Loucy (cell line): ENCODE data around the gene RNF38.
"Not testable (repeated sequence)": the region's sequence is repeated elsewhere in the genome, so short reads cannot be mapped to it uniquely, and the experiment has no call there.

Experiments
- H2AFZ ChIP-seq: fragments of 200-600 bp; sonication (generic); 2 replicates; pipeline ENCODE4 v1.6.0; 2016; ENCODE audit warnings: antibody characterized with exemption, mild to moderate bottlenecking, low read length, moderate library complexity
- H3F3A ChIP-seq: fragments of 200-600 bp; 2 replicates; pipeline ENCODE4 v1.6.0; 2016; ENCODE audit warnings: antibody characterized with exemption, low read depth, mild to moderate bottlenecking
- H3K27me3 ChIP-seq: fragments of 200-600 bp; sonication (generic); 2 replicates; pipeline ENCODE4 v1.6.1; 2014; ENCODE audit warnings: low read length, mild to moderate bottlenecking; ENCODE audit not compliant: insufficient read depth, poor library complexity, severe bottlenecking
- H3K36me3 ChIP-seq: fragments of 200-600 bp; sonication (generic); 2 replicates; pipeline ENCODE4 v1.6.1; 2016; ENCODE audit warnings: low read length; ENCODE audit not compliant: insufficient read depth
- H3K4me1 ChIP-seq: fragments of 200-600 bp; sonication (generic); 2 replicates; pipeline ENCODE4 v1.5.1; 2014; ENCODE audit warnings: low read length, mild to moderate bottlenecking; ENCODE audit not compliant: insufficient read depth, poor library complexity, severe bottlenecking
- H3K4me2 ChIP-seq: fragments of 200-600 bp; sonication (generic); 2 replicates; pipeline ENCODE4 v1.6.0; 2014; ENCODE audit warnings: antibody characterized with exemption, low read length, low read depth, mild to moderate bottlenecking; ENCODE audit not compliant: poor library complexity, severe bottlenecking
- H3K4me3 ChIP-seq: fragments of 200-600 bp; sonication (generic); 2 replicates; pipeline ENCODE4 v1.5.1; 2014; ENCODE audit warnings: low read length, mild to moderate bottlenecking, mixed read lengths; ENCODE audit not compliant: poor library complexity, severe bottlenecking
- H3K79me2 ChIP-seq: fragments of 200-600 bp; sonication (generic); 2 replicates; pipeline ENCODE4 v1.6.1; 2014; ENCODE audit warnings: low read length; ENCODE audit not compliant: insufficient read depth
- H3K9ac ChIP-seq: fragments of 200-600 bp; sonication (generic); 2 replicates; pipeline ENCODE4 v1.6.0; 2014; ENCODE audit warnings: mild to moderate bottlenecking, low read depth, low read length, moderate library complexity; ENCODE audit not compliant: poor library complexity, severe bottlenecking
- H3K9me2 ChIP-seq: fragments of 200-600 bp; sonication (generic); replicated peaks from 2 replicates; pipeline ENCODE4 v1.6.1; 2016; ENCODE audit warnings: low read depth, low read length, mixed read lengths
- H3K9me3 ChIP-seq: fragments of 200-600 bp; sonication (generic); 2 replicates; pipeline ENCODE4 v1.6.1; 2014; ENCODE audit warnings: mild to moderate bottlenecking, antibody characterized with exemption, low read length, low read depth; ENCODE audit not compliant: insufficient read depth
- H4K20me1 ChIP-seq: fragments of 200-600 bp; sonication (generic); 2 replicates; pipeline ENCODE4 v1.6.0; 2014; ENCODE audit warnings: antibody characterized with exemption, low read length, mild to moderate bottlenecking; ENCODE audit not compliant: insufficient read depth, poor library complexity, severe bottlenecking
- EZH2phosphoT487 ChIP-seq: fragments of 200-600 bp; IDR thresholded peaks from 2 replicates; pipeline ENCODE4 v1.6.1; 2018; ENCODE audit warnings: antibody characterized with exemption, mild to moderate bottlenecking, moderate library complexity, borderline replicate concordance
- TF ChIP-seq, protein P1 (sequence below): fragments of 200-600 bp; sonication (generic); conservative IDR thresholded peaks from 2 replicates; pipeline ENCODE4 v1.5.1; 2014; ENCODE audit warnings: mild to moderate bottlenecking, antibody characterized with exemption, low read length

RNF38 gene

DNA sequence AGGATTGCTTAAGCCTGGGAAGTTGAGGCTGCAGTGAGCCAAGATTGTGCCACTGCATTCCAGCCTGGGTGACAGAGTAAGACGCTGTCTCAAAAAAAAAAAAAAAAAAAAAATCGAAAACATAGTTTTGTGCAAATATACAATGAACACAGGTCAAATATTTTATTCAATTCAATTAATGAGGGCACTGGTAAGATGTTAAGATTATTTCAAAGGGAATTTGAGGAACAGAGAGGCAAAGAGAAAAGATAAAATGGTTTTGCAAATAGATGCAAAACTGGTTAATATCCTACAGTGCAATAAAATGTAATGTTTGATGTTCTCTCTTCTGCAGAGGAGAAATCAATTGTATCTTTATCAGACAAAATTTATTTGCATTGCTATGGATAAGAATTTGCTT, 102.3 kb downstream of the RNF38 start:
- Histone ChIP-seq H3K27me3 (no peaks in the 10 kb centered on the region), H3K36me3 (no peaks in the 10 kb centered on the region), H2AFZ (no peak overlapping the region), H3K4me2 (no peak overlapping the region), H3F3A (no peaks in the 10 kb centered on the region), H3K4me1 (no peaks in the 10 kb centered on the region), H3K79me2 (no peaks in the 10 kb centered on the region), H4K20me1 (no peaks in the 10 kb centered on the region), H3K9me3 (no peaks in the 10 kb centered on the region), H3K9me2 (no peaks in the 10 kb centered on the region), H3K4me3 (no peak overlapping the region), H3K9ac (no peak overlapping the region)
- TF ChIP-seq, protein P1, sequence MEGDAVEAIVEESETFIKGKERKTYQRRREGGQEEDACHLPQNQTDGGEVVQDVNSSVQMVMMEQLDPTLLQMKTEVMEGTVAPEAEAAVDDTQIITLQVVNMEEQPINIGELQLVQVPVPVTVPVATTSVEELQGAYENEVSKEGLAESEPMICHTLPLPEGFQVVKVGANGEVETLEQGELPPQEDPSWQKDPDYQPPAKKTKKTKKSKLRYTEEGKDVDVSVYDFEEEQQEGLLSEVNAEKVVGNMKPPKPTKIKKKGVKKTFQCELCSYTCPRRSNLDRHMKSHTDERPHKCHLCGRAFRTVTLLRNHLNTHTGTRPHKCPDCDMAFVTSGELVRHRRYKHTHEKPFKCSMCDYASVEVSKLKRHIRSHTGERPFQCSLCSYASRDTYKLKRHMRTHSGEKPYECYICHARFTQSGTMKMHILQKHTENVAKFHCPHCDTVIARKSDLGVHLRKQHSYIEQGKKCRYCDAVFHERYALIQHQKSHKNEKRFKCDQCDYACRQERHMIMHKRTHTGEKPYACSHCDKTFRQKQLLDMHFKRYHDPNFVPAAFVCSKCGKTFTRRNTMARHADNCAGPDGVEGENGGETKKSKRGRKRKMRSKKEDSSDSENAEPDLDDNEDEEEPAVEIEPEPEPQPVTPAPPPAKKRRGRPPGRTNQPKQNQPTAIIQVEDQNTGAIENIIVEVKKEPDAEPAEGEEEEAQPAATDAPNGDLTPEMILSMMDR, result no peak
- no peak for TF ChIP-seq EZH2phosphoT487

DNA sequence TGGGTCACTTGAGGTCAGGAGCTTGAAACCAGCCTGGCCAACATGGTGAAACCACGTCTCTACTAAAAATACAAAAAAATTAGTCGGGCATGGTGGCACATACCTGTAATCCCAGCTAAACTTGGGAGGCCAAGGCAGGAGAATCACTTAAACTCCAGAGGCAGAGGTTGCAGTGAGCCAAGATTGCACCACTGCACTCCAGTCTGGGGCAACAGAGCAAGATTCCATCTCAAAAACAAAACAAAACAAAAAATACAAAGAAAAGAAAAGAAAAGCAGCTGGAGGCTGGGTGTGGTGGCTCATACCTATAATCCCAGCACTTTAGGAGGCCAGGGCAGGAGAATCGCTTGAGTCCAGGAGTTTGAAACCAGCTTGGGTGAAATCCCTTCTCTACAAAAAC, 105.1 kb downstream of the RNF38 start:
- not testable (repeated sequence) for H3F3A ChIP-seq, H3K4me1 ChIP-seq, H3K9ac ChIP-seq, H3K27me3 ChIP-seq, H3K4me2 ChIP-seq, H4K20me1 ChIP-seq, H3K36me3 ChIP-seq, H3K79me2 ChIP-seq, H2AFZ ChIP-seq, H3K4me3 ChIP-seq, H3K9me3 ChIP-seq, H3K9me2 ChIP-seq

DNA sequence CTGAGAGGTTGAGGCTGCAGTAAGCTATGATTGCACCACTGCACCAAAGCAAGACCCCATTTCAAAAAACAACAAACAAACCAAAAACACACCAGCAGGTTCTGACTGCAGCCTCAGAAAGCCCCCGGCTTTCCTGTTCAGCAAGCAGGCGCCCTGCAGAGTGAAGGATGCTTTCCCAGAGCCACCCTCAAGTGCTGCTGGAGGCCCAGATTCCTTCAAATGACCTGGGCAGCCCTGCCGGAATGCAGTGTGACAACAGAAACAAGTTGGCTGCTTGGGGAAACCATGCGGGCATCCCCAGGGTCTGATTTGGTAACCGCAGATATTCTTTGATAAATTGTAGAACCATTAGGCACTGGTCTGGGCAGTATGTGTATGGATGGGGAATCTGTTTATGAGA, 106.2 kb downstream of the RNF38 start:
- Histone ChIP-seq H3K4me1 (no peaks in the 10 kb centered on the region), H3K27me3 (no peaks in the 10 kb centered on the region), H4K20me1 (no peaks in the 10 kb centered on the region), H2AFZ (no peak overlapping the region), H3K4me2 (no peak overlapping the region), H3K9me3 (no peaks in the 10 kb centered on the region), H3K36me3 (no peaks in the 10 kb centered on the region), H3K79me2 (no peaks in the 10 kb centered on the region), H3K9ac (no peak overlapping the region), H3K4me3 (no peak overlapping the region), H3K9me2 (no peaks in the 10 kb centered on the region), H3F3A (no peaks in the 10 kb centered on the region)
- TF ChIP-seq, protein P1, result no peak
- TF ChIP-seq EZH2phosphoT487, result no peak

DNA sequence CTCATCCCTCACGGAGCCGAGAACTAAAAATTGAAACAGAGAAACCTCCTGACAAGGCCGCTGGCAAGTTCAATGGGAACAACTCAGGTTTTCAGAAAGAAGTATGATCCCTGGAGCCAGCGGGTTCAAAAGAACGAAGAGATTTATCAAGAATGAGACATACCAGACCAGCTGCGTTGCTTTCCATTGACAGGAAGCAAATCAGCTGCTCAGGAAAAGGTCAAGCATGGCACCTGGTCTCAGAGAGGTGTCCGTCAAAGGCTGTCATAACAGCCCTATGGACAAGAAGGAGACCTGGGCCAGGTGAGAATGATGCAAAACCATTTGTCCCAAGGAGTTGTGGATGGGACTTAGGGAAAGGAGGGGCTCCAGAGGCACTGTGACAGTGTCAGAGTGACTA, 106.9 kb downstream of the RNF38 start:
- H3K4me1 ChIP-seq, result no peaks in the 10 kb centered on the region
- H3K79me2 ChIP-seq, result no peaks in the 10 kb centered on the region
- H3K4me3 ChIP-seq, result no peak overlapping the region
- no peaks in the 10 kb centered on the region for H3K9me3 ChIP-seq
- no peaks in the 10 kb centered on the region for H3K36me3 ChIP-seq
- no peak for TF ChIP-seq EZH2phosphoT487
- TF ChIP-seq, protein P1, result no peak
- H3F3A ChIP-seq, result no peaks in the 10 kb centered on the region
- H3K27me3 ChIP-seq, result no peaks in the 10 kb centered on the region
- H3K4me2 ChIP-seq, result no peak overlapping the region
- no peak overlapping the region for H2AFZ ChIP-seq
- H3K9me2 ChIP-seq, result no peaks in the 10 kb centered on the region
- H3K9ac ChIP-seq, result no peak overlapping the region
- H4K20me1 ChIP-seq, result no peaks in the 10 kb centered on the region
